Aorta (tissue), 5 donors: Measurements from ENCODE around the gene GOSR2. TPM values are rescaled to one million over a fixed set of nuclear protein-coding genes. Genes with fewer than 3 reads are reported as not detected.

ENCODE experiments used
- ATAC-seq: fragments of 200-7000 bp; cut with Tn5 transposase; one replicate; pipeline ENCODE4 v1.9.1; 2022; ENCODE audit warnings: moderate library complexity; ENCODE audit not compliant: low FRiP score
- DNase-seq, 2 donors: peaks; one replicate each; pipeline ENCODE4 v3.0.0-alpha.2; 2020
- H3K27ac ChIP-seq, 2 donors: one replicate each; pipeline ENCODE4 v1.5.1; 2013; ENCODE audit warnings: low read length in 2 of 2, mild to moderate bottlenecking in 2 of 2, moderate library complexity in 2 of 2, control low read depth in 1 of 2, inconsistent platforms in 1 of 2, low read depth in 1 of 2
- H3K27me3 ChIP-seq, 2 donors: one replicate each; pipeline ENCODE4 v1.6.1; 2013; ENCODE audit warnings: control low read depth in 1 of 2, low read length in 1 of 2, mild to moderate bottlenecking in 1 of 2, moderate library complexity in 1 of 2; ENCODE audit not compliant: insufficient read depth in 2 of 2, control insufficient read depth in 1 of 2
- H3K36me3 ChIP-seq, 2 donors: one replicate each; pipeline ENCODE4 v1.6.1; 2013; ENCODE audit warnings: control low read depth in 1 of 2, low read length in 1 of 2, mild to moderate bottlenecking in 1 of 2; ENCODE audit not compliant: insufficient read depth in 2 of 2, control insufficient read depth in 1 of 2
- H3K4me1 ChIP-seq, 2 donors: one replicate each; pipeline ENCODE4 v1.6.1; 2013; ENCODE audit warnings: low read length in 2 of 2, control low read depth in 1 of 2, mild to moderate bottlenecking in 1 of 2, moderate library complexity in 1 of 2; ENCODE audit not compliant: insufficient read depth in 2 of 2, control insufficient read depth in 1 of 2
- H3K4me3 ChIP-seq, 2 donors: one replicate each; pipeline ENCODE4 v1.5.1; 2013; ENCODE audit warnings: low read length in 2 of 2, control low read depth in 1 of 2, mild to moderate bottlenecking in 1 of 2
- H3K9me3 ChIP-seq: one replicate; pipeline ENCODE4 v1.6.1; 2013; ENCODE audit warnings: mild to moderate bottlenecking, low read length; ENCODE audit not compliant: control insufficient read depth
- WGBS, 2 donors: extraction: QIAGEN DNeasy Blood & Tissue Kit; methylation state at CpG; one replicate each; pipeline ENCODE4 v1.1.7; 2013; 5-methylcytosine and 5-hydroxymethylcytosine counted together
- intact Hi-C, 2 donors: fragments of 100-400 bp; cut with DNase I; formaldehyde crosslinking; loops; one replicate each; pipeline versions ENCODE4 v1.14.2 to v1.15.0; 2022
- polyA plus RNA-seq, 2 donors: library from polyadenylated mRNA; stranded (reverse); fragments of 200-250 nt; gene quantifications; one replicate each; pipeline ENCODE4 v1.2.3, GENCODE V29; 2013
- total RNA-seq, 2 donors: library from RNA; stranded (reverse); fragmentation: NEBNext Ultra II Directional; extraction: Animal tissue kit (Norgen Biotek cat#: 25700); gene quantifications; one replicate each; pipeline ENCODE4 v1.2.1, GENCODE V29; 2021
- donor health status: healthy with polysubstance abuse.
- donor health status: Bipolar disorder and iron deficiency.
- donor health status: DM: no; HTN: no; CAD: no.
- donor health status: DM: no; HTN: no; CAD: no.
- donor health status: DM: yes; HTN: yes; CAD: no.

GOSR2 gene
- total and polyA plus RNA-seq, 4 donors = 23.4 to 62.9 (median 44.6) TPM

- H3K27me3 ChIP-seq = no peaks in the 10 kb centered on the region
- H3K27ac ChIP-seq = no peak overlapping the region
- H3K4me3 ChIP-seq = no peak overlapping the region
- intact Hi-C loops = no loop called here
- no peak for ATAC-seq
- 86 to 87% methylated on average over 11 of the region's 11 CpGs for WGBS, 2 donors
- no peaks in the 10 kb centered on the region for H3K9me3 ChIP-seq
- H3K4me1 ChIP-seq = no peaks in the 10 kb centered on the region
- H3K36me3 ChIP-seq = no peaks in the 10 kb centered on the region
- no peak for DNase-seq
Measured at GRCh38 chr17:46974086-46974485, 51.1 kb downstream of the GOSR2 start.

GRCh38 chr17:46975287-46975686 lies 52.3 kb downstream of the GOSR2 start:
- no peaks in the 10 kb centered on the region for H3K9me3 ChIP-seq
- no peak for DNase-seq
- no peak overlapping the region for H3K27ac ChIP-seq
- H3K4me1 ChIP-seq = no peaks in the 10 kb centered on the region
- intact Hi-C loops = no loop called here
- H3K4me3 ChIP-seq = no peak overlapping the region
- 87 to 90% methylated on average over 4 of the region's 4 CpGs for WGBS, 2 donors
- no peaks in the 10 kb centered on the region for H3K36me3 ChIP-seq
- H3K27me3 ChIP-seq = no peaks in the 10 kb centered on the region
- ATAC-seq = no peak

GRCh38 chr17:46976626-46977270 lies 53.8 kb downstream of the GOSR2 start:
- no peak for ATAC-seq
- H3K27me3 ChIP-seq = no peaks in the 10 kb centered on the region
- intact Hi-C loops = no loop called here
- H3K4me1 ChIP-seq = no peaks in the 10 kb centered on the region
- no peak overlapping the region for H3K27ac ChIP-seq
- no peak for DNase-seq
- no peaks in the 10 kb centered on the region for H3K36me3 ChIP-seq
- H3K4me3 ChIP-seq = no peak overlapping the region
- no peaks in the 10 kb centered on the region for H3K9me3 ChIP-seq
- WGBS, 2 donors = 77 to 82% methylated on average over 14 of the region's 14 CpGs

- no peaks in the 10 kb centered on the region for H3K36me3 ChIP-seq
- no peak for DNase-seq
- no peaks in the 10 kb centered on the region for H3K9me3 ChIP-seq
- H3K27me3 ChIP-seq = no peaks in the 10 kb centered on the region
- no peak overlapping the region for H3K27ac ChIP-seq
- 82 to 93% methylated on average over 7 of the region's 7 CpGs for WGBS, 2 donors
- no peak for ATAC-seq
- no peaks in the 10 kb centered on the region for H3K4me1 ChIP-seq
- intact Hi-C loops = no loop called here
- no peak overlapping the region for H3K4me3 ChIP-seq
Measured at GRCh38 chr17:46977348-46977747, 54.4 kb downstream of the GOSR2 start.

- ATAC-seq (no peak), DNase-seq (no peak)
- Histone ChIP-seq H3K4me1 (no peaks in the 10 kb centered on the region), H3K9me3 (no peaks in the 10 kb centered on the region), H3K27me3 (no peaks in the 10 kb centered on the region), H3K4me3 (peak overlapping the region in 1 of 2 donors; percentile 48), H3K27ac (no peak overlapping the region), H3K36me3 (no peaks in the 10 kb centered on the region)
- 25 to 29% methylated on average over 36 of the region's 36 CpGs for WGBS, 2 donors
- intact Hi-C loops = no loop called here
Measured at GRCh38 chr17:46977750-46978488, 55.0 kb downstream of the GOSR2 start.

GRCh38 chr17:46978489-46979146 lies 55.7 kb downstream of the GOSR2 start:
- intact Hi-C loops = no loop called here
- H3K4me3 ChIP-seq = peak overlapping the region; percentile 48 to 54
- H3K36me3 ChIP-seq = no peaks in the 10 kb centered on the region
- H3K27me3 ChIP-seq = no peaks in the 10 kb centered on the region
- H3K4me1 ChIP-seq = no peaks in the 10 kb centered on the region
- H3K27ac ChIP-seq = no peak overlapping the region
- 1% methylated on average over 73 to 83 of the region's 83 CpGs for WGBS, 2 donors
- H3K9me3 ChIP-seq = no peaks in the 10 kb centered on the region
- DNase-seq = no peak
- peak; percentile 60 for ATAC-seq

GRCh38 chr17:46979147-46979863 lies 56.3 kb downstream of the GOSR2 start, which contains the start of gene RPRML:
RPRML (minus strand) TSS chr17:46979253; CDS start chr17:46979007, 246 bp downstream.
- H3K27ac ChIP-seq = no peak within 1 kb of the TSS
- ATAC-seq = peak; percentile 54
- H3K9me3 ChIP-seq = no peaks in the 10 kb centered on the region
- no peaks in the 10 kb centered on the region for H3K27me3 ChIP-seq
- H3K4me1 ChIP-seq = no peaks in the 10 kb centered on the region
- WGBS, 2 donors = 1% methylated on average over 30 to 57 of the region's 57 CpGs
- intact Hi-C loops = no loop called here
- peak within 1 kb of the TSS; percentile 48 to 54 for H3K4me3 ChIP-seq
- DNase-seq = peak; percentile 65 to 84
- H3K36me3 ChIP-seq = no peaks in the 10 kb centered on the region

- 97 to 98% methylated on average over 6 of the region's 6 CpGs for WGBS, 2 donors
- H3K4me3 ChIP-seq = no peak overlapping the region
- intact Hi-C loops = no loop called here
- no peaks in the 10 kb centered on the region for H3K9me3 ChIP-seq
- no peaks in the 10 kb centered on the region for H3K4me1 ChIP-seq
- no peak for ATAC-seq
- no peak for DNase-seq
- H3K36me3 ChIP-seq = no peaks in the 10 kb centered on the region
- H3K27me3 ChIP-seq = no peaks in the 10 kb centered on the region
- no peak overlapping the region for H3K27ac ChIP-seq
Measured at GRCh38 chr17:46982577-46982976, 59.6 kb downstream of the GOSR2 start.
